Nucleus accumbens (tissue), 56 donors: Measurements from ENCODE around the gene UBASH3A.

Experiments
- DNase-seq, 56 donors: peaks; one replicate each; lab custom pipeline; 2025; lab: John Stamatoyannopoulos, UW

The UBASH3A gene

DNA sequence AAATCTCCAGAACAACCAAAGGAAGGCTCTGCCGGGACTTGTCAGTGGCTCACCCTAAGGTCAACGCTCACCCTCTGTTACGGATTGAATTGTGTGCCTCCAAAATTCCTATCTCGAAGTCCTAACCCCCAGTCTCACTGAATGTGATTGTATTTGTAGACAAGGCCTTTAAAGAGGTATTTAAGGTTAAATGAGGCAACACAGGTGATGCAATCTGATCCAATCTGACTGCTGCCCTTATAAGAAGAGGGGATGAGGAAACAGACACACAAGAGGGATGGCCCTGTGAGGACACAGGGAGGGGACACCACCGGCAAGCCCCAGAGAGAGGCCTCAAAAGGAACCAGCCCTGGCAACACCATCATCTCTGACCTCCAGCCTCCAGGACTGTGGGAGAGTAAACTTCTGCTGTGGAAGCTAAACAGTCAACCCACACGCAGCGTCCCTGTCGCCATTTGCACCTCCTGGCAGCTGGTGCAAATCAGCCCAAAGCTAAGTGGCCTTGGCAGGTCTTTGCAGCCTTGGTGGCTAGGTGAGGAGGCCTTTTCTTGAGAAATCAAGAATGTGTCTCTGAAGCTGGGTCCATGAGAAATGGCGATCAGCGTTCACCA, 24.2 kb downstream of the UBASH3A start:
- DNase-seq, result no peak

DNA sequence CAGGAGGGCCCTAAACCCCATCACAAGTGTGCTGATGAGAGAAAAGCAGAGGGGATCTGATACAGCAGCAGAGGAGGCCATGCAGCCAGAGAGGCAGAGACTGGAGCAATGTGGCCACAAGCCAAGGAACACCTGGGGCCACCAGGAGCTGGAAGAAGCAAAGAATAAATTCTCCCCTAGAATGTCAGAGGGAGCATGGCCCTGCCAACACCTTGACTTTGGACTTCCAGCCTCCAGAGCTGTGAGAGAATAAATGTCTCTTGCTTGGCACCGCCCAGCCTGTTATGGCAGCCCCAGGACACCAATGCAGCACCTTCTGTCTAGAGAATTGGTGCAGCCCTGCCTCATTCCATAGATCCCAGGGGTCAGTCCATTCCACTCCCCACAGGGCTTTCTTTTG, 25.3 kb downstream of the UBASH3A start:
- DNase-seq, result no peak

DNA sequence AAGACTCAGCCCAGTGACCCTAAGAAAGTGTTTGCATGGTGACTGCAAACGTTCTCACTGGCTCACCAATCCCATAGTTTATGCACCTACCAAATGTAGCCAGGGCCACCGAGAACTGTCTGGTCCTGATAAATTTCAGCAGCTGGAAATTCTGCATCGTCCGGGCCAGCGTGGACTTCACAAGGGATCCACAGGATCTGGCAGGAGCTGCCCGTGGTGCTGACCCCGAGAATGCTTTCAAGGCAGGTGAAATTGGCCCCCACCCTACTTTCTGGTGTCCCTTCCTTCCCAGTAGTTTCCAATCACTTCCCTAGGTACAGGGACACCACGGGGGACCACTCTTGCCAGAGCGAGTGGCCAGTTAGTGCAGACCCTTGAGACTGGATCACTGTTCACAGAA, 26.2 kb downstream of the UBASH3A start:
- no peak for DNase-seq

DNA sequence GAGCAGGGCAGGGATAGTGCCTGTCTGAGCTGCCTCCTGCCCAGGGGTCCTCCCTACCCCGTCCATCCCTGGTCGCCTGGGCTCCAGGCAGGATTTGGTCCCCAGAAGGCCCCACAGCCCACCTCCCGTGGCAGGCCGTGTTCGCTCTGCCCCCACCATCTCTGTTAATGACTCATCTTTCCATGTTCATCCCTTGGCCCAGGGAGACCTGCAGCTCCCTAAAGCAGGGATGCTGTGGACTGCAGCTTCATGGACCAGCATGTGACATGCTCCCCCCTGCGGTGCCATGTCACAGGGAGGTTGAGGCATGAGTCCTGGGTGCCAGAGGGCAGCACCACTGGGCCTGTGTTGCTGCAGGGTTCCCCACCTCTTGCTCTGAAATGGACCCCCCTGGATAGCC, 26.8 kb downstream of the UBASH3A start:
- DNase-seq, result no peak

DNA sequence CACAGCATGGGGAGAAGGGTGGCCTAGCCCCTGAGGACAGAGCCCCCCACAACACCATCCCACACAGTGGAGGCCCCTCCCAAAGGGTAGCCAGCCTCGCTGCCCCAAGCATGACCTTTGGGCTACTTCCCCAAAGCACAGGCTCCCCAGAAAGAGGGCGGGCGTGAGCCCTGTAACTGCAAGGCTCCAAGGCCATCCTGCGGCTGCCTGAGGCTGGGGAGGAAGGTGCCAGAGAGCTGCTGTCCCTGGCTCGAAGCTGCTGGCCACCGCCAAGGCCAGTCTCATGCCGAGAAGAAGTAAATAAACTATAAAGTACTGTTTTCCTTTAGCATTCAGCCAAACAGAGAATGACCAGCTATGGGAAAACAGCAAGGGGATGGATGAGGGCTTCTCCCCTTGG, 27.5 kb downstream of the UBASH3A start:
- no peak for DNase-seq

DNA sequence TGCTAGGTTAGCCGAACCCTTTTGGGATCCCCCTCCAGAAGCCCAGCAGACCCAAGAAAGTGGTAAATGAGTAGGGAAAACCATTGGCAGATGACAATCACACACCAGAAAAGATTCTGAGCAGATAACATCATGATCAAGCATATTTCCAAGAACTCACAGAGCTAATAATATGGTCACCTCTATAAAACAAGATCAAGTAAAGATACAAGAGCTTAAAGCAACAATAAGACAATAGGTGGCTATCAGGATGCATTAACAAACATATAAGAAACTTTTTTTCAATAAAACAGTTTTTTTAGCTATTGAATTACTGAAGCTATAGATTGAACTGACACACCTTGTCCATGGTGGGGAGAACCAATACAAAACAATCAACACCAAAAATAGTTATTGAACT, 29.0 kb downstream of the UBASH3A start:
- no peak for DNase-seq

DNA sequence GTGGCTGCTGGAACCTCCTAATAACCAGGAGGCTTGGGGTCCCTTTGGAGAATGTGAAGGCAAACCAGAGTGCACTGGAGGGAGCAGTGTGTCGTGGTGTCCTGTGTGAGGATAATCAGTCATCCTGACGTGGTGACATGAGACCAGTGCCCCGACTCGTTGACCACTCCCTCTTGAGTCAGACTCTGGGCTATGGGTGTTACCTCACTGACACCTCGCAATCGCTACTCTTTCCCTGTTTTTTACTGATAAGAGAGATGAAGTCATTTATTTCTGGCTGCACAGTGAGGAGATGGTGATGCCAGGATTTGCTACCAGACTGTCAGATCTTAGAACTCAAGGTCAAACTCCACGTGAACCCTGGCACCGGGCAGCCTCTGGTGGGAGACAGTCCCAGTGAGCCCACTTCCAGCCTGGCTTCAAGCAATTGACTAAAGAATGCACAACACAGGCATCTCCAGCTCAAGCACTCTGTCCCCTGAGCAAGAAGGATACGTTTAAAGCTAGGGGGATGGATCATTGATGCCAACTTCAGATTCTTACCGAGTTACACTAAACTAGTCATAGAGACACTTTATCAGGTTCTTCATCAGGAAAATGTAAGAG, 30.3 kb downstream of the UBASH3A start:
- DNase-seq, result no peak

DNA sequence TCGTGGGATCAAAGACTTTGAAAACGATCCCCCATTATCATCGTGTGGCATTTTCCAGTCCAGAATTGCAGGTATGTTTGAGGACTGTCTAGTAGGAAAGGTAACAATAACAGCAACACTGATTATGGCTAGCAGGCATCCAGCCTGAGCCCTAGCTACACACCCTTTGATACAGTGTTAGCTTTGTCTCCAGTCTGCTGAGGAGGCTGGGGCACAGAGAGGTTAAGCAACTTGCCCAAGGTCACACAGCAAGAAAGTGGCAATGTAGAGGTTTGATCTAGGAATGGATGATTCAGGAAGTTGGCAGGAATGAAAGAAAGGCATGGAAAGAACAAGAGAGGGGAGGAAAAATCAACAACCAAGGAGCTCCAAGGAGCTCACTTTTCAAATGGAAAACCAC, 31.2 kb downstream of the UBASH3A start:
- no peak for DNase-seq

DNA sequence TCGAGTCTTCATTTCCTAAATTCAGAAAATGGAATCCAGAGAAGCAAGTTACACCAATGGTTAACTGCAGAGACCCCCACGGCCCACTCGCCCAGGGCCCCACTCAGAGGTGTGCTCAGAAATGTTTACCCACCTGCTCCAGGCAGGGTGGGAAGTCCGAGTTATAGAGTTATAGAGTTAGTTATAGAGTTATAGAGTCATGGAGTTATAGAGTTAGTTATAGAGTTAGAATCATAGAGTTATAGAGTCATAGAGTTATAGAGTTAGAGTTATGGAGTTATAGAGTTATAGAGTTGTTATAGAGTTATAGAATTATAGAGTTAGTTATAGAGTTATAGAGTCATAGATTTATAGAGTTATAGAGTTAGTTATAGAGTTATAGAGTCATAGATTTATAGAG, 31.7 kb downstream of the UBASH3A start:
- DNase-seq, result no peak

DNA sequence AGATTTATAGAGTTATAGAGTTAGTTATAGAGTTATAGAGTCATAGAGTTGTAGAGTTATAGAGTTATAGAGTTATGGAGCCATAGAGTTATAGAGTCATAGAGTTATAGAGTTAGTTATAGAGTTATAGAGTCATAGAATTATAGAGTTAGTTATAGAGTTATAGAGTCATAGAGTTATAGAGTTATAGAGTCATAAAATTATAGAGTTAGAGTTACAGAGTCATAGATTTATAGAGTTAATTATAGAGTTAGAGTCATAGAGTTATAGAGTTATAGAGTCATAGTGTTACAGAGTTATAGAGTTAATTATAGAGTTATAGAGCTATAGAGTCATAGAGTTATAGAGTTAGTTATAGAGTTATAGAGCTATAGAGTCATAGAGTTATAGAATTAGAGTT, 32.1 kb downstream of the UBASH3A start:
- no peak for DNase-seq

DNA sequence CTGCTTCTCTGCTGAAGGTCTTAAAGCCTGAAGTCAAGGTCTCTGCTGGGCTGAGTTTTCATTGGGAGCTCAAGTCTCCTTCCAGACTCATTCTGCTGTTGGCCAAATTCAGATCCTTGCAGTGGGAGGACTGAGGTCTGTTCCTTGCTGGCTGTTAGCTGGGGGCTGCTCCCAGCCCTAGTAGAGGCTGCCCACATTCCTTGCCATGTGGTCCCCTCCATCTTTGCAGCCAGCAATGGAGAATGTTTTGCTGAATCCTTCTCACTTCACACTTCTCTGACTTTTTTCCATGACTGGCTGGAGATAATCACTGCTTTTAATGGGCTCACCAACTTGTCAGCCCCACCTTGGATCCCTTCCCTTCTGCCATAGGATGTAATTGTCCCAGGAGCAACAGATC, 33.2 kb downstream of the UBASH3A start:
- DNase-seq, result no peak

DNA sequence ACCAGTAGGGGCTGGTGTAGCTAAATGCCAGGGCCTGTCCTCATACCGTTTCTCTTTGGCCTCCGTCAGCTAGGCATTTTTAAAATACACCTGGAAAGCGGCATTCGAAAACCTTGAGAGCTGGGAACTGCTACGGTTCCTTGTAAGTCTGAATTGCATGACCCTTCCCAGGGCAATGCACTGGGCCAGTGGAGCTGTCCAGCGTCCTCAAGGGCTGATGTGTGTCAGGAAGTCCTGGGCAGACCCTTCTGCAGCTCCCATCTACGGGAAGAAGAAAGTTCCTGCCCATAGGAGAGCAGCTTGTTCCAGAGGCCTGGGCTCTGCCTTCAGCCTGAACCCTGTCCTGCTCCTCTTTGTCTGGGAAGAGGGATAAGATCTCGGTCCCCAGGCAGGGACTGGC, 34.1 kb downstream of the UBASH3A start:
- no peak for DNase-seq

DNA sequence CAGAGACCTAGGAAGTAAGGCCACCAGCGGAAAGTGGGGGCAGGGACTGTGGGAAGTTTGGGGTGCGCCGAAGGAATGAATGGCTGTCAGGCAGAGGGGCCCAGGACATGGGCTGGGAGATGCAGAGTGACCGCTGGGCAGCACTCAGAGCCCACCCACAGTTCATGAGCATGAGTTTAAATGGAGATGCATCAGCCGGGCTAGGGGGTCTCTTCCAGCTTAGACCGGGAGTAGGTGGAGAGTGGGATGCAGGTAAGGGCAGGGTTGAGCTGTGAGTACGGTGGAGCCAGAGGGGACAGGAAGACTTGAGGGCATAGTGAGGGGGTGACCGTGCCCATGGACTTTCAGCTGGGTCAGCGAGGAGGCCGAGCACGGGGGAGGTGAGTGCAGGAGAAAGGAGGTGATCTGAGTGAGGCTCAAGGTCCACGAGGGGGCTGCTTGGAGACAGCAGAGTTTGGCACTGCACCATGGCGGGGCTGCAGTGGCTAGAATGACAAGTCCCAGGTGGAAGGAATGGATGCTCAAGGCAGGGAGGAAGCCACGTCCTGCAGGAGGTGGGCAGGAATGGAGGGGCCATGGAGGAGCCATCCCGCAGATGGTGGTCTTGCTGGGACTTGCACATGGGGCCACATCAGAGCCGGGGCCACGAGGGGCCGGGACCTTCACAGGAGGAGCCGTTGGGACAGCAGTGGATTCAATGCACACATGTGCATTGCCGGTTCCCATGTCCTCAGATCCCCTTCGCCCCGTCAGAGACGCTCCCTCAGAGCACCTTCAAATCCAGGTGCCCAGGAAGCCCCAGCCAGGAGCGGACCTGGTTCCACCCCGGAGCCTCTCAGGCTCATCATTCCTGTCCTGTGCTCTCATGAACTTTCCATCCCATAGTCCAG, 34.9 kb downstream of the UBASH3A start:
- no peak for DNase-seq

DNA sequence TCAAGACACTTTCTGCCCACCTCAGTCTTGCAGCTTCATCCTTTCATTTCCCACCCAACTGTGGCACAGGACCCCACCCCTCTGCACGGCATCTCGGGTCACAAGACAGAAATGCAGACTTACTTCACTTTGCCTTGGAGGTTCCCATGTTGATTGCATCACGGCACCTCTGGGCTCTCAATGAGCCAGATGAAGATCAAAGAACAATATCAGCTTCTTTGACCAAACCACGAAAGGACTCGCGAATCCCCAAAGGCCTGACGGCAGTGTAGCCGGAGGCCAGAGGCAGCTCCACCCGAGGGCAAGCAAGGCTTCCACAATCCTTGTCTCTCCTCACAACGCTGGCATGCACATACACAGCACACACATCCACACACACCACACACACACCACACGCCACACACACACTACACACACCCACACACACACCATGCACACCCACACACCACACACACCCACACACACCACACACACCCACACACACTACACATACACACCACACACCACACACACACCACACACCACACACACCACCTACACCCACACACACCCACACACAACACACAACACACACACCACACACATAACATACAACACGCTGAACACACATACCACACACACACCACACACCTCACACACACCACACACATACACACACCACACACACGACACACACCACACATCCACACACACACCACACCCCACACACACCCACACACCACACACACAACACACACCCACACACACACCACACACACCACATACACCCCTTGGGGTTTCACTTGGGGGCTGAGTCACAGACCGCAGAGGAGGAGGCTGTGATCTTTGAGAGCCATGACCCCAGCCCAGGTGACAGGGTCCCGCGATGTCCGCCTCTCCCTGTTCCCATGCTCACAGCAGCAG, 35.8 kb downstream of the UBASH3A start:
- DNase-seq, result no peak

DNA sequence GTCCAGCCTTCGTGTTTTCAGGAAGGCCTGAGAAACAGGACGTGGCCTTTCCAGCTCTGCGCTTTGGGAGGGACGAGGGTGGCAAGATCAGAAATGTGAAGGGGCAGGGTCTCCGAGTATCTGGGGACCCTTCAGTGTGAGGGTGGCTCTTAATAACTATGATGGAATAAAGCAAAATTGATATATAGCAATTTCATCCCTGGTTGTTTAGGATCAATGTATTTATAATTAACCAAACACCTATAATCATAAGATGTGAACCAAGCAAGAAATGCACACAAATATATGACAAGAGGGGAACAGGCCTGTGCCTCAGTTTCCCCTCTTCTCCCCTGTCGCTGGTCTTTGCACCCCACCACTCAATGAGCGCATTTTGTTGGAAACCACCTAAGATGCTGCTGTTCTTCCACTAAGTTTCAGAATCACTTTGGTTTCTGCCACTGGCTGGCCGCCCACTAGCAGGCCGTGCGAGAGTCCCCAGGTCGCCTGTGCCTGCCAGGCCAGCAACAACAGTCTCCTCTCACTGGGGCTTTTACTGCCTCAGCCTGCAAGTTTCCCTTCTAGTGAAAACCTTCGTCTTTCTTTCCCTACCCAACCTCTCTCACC, 36.6 kb downstream of the UBASH3A start:
- DNase-seq, result peak in 1 of 56 donors; percentile 13

DNA sequence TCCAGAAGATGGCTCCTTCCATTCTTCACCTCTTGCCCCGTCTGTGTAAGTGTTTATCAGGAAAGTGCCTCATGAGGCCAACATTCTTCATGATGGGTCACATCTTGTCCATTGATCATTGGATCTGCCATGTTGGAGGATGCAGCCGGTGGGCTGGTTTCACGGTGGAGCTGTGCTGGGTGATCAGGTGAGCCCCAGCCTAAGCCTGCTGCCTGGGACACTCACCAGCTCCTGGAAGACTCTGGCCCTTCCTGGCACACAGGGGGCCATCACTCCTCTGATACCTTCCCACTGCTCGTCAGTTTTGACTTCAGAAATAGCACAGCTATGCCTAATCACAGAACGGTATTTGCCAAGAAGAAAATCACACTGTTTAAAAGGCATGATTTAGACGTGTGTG, 38.3 kb downstream of the UBASH3A start:
- no peak for DNase-seq

DNA sequence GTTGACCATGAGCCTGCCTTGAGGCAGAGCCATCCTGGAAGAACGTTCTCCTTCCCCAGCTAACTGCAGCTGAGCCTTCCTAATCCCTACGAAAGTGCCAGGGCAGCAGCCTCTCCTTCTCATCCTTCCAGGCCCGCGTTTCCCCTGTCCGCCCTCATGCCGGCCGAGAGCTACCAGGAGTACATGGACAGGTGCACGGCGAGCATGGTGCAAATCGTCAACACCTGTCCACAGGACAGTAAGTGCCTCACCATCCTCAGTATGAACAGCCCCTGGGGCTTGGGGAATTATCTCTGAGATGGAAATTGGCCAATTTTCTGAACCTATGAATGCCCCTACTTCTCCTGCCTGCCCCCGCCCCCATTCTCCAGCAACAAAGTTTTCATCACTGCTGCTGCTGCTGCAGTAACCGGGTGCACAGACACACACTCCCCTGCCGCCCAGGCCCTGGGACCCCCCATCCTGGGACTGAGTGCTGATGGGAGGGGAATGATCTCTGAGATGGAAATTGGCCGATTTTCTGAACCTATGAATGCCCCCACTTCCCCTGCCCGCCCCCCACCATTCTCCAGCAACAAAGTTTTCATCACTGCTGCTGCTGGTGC, 39.6 kb downstream of the UBASH3A start:
- DNase-seq, result no peak

DNA sequence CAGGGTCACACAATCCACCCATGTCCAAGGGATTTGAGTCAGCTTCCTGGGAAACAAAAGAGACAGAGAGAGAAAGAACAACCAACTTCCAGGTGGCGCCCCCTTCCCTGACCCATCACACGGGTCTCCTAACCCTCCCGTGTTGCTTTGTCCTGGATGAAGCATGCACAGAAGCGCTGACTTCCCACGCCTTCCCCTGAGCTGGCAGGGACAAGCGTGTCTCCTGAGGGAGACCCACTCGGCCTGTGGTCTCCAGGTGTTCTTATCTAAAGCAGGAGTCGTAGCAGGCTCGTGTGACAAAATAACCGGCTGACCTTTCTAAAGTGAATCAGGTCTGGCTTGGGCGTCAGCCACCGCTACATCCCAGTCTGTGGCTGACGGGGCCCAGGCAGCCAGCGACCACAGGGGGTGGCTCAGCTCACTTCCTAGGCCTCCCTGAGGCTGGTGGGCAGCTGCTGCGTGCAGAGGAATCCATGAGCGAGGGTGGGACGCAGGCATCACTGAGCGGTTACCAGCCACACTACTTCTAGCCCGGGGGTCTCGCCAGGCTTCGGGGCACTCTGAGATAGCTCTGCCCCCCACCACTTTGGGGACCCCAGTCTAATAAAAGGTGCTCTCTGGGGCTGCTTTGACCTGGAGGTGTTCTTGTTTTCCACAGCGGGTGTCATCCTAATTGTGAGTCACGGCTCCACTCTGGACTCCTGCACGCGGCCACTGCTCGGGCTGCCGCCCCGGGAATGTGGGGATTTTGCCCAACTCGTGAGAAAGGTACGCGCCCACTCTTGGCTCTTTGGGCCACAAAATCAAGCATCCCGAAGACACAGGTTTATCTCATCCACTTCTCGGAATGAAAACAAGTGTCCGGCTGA, 40.4 kb downstream of the UBASH3A start:
- no peak for DNase-seq

DNA sequence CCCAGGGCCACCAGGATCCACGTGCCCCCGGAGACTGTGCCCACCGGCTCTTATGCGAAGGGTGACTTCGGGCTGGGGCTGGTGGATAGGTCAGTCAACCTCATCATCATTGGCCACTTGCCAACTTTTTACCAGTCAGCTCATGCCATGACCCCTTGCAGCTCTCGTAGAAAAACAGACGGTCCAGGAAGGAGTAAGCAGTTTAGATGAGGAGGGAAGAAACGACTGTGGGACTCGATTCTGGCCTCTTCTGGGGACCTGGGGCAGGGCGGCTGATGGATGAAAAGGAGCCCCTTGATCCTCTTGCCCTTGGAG, 41.0 kb downstream of the UBASH3A start:
- no peak for DNase-seq
